WERI-Rb-1 (cell line): ENCODE measurements around the gene IL6.

ENCODE experiments used
- DNase-seq: peaks from one replicate; pipeline ENCODE4 v3.0.0-alpha.2; 2020
- H3K27ac ChIP-seq: fragments of 250-450 bp; sonication (Bioruptor Pico); 2 replicates; pipeline ENCODE4 v1.5.1; 2020; ENCODE audit warnings: mild to moderate bottlenecking, moderate library complexity
- H3K27me3 ChIP-seq: fragments of 250-450 bp; sonication (Bioruptor Pico); 2 replicates; pipeline ENCODE4 v1.5.1; 2021; ENCODE audit warnings: mild to moderate bottlenecking, low read depth, moderate library complexity; ENCODE audit not compliant: insufficient read depth, severe bottlenecking
- H3K36me3 ChIP-seq: fragments of 250-450 bp; sonication (Bioruptor Pico); 2 replicates; pipeline ENCODE4 v1.5.1; 2020; ENCODE audit warnings: mild to moderate bottlenecking, moderate library complexity
- H3K4me3 ChIP-seq: 2 replicates; pipeline ENCODE4 v1.5.1; 2011; ENCODE audit warnings: low read depth, mild to moderate bottlenecking, control low read depth, low read length
- H3K9me3 ChIP-seq: fragments of 250-450 bp; sonication (Bioruptor Pico); 2 replicates; pipeline ENCODE4 v1.5.1; 2021; ENCODE audit warnings: mild to moderate bottlenecking, moderate library complexity; ENCODE audit not compliant: severe bottlenecking
- CTCF ChIP-seq: IDR thresholded peaks from 2 replicates; pipeline ENCODE4 v1.5.1; 2011; ENCODE audit warnings: low read depth, mild to moderate bottlenecking, control low read depth, inconsistent platforms, low read length

IL6 gene

GRCh38 chr7:22718911-22719420, 8.0 kb upstream of the IL6 start:
- Histone ChIP-seq H3K27me3 (no peaks in the 10 kb centered on the region), H3K27ac (no peak overlapping the region), H3K36me3 (no peaks in the 10 kb centered on the region), H3K9me3 (no peaks in the 10 kb centered on the region), H3K4me3 (no peak overlapping the region)
- no peak for DNase-seq
- no peak for TF ChIP-seq CTCF

GRCh38 chr7:22720791-22721786, 5.9 kb upstream of the IL6 start:
- Histone ChIP-seq H3K9me3 (no peaks in the 10 kb centered on the region), H3K36me3 (no peaks in the 10 kb centered on the region), H3K4me3 (no peak overlapping the region), H3K27ac (no peak overlapping the region), H3K27me3 (no peaks in the 10 kb centered on the region)
- TF ChIP-seq CTCF: no peak
- DNase-seq: no peak

- no peak overlapping the region for H3K4me3 ChIP-seq
- H3K27me3 ChIP-seq: no peaks in the 10 kb centered on the region
- no peak for TF ChIP-seq CTCF
- DNase-seq: no peak
- no peak overlapping the region for H3K27ac ChIP-seq
- no peaks in the 10 kb centered on the region for H3K36me3 ChIP-seq
- H3K9me3 ChIP-seq: no peaks in the 10 kb centered on the region
Measured at GRCh38 chr7:22722536-22723180, 4.3 kb upstream of the IL6 start.

- TF ChIP-seq CTCF: no peak
- Histone ChIP-seq H3K27ac (no peak overlapping the region), H3K4me3 (no peak overlapping the region)
Measured at GRCh38 chr7:22723181-22723601, 3.8 kb upstream of the IL6 start.

GRCh38 chr7:22723637-22724036, 3.4 kb upstream of the IL6 start:
- Histone ChIP-seq H3K27me3 (no peaks in the 10 kb centered on the region), H3K27ac (no peak overlapping the region), H3K4me3 (no peak overlapping the region), H3K36me3 (no peaks in the 10 kb centered on the region), H3K9me3 (no peaks in the 10 kb centered on the region)
- DNase-seq: no peak
- no peak for TF ChIP-seq CTCF

More at GRCh38 chr7:22723181-22723601, 3.8 kb upstream of the IL6 start:
- no peaks in the 10 kb centered on the region for H3K36me3 ChIP-seq
- no peaks in the 10 kb centered on the region for H3K9me3 ChIP-seq
- no peak for DNase-seq
- no peaks in the 10 kb centered on the region for H3K27me3 ChIP-seq
